Stimulated activated CD4-positive, alpha-beta T cell treated with anti-CD3 and anti-CD28 coated beads, Interleukin-1b, Interleukin-23, amount 100 ng/mL, for 1 hour (primary cell): ENCODE data around the gene AVP.

Source experiments
- DNase-seq, 2 donors: peaks; one replicate each; pipeline ENCODE4 v3.0.0-alpha.2; 2020; ENCODE audit warnings: low read depth in 2 of 2

The AVP gene

GRCh38 chr20:3109350-3110302 lies 25.1 kb upstream of the AVP start:
- no peak for DNase-seq

GRCh38 chr20:3107464-3108025 lies 23.0 kb upstream of the AVP start:
- no peak for DNase-seq

GRCh38 chr20:3106658-3107463 lies 22.3 kb upstream of the AVP start:
- no peak for DNase-seq

- DNase-seq: no peak
These were observed 21.7 kb upstream of the AVP start for GRCh38 chr20:3106185-3106584.

GRCh38 chr20:3105256-3106137 lies 21.0 kb upstream of the AVP start:
- no peak for DNase-seq

- DNase-seq: no peak
These were observed 19.0 kb upstream of the AVP start for GRCh38 chr20:3103369-3104032.

GRCh38 chr20:3102575-3103368 lies 18.2 kb upstream of the AVP start:
- no peak for DNase-seq

- no peak for DNase-seq
These were observed 17.4 kb upstream of the AVP start for GRCh38 chr20:3101737-3102574.

- no peak for DNase-seq
These were observed 16.7 kb upstream of the AVP start for GRCh38 chr20:3101251-3101650.

- no peak for DNase-seq
These were observed 16.0 kb upstream of the AVP start for GRCh38 chr20:3100480-3100879.

GRCh38 chr20:3094848-3095629 lies 10.5 kb upstream of the AVP start:
- DNase-seq: no peak

GRCh38 chr20:3093861-3094361 lies 9.4 kb upstream of the AVP start:
- DNase-seq: no peak

- DNase-seq: no peak
These were observed 8.3 kb upstream of the AVP start for GRCh38 chr20:3092611-3093379.

- DNase-seq: no peak
These were observed 6.0 kb upstream of the AVP start for GRCh38 chr20:3090565-3090964.

- DNase-seq: no peak
These were observed 3.5 kb upstream of the AVP start for GRCh38 chr20:3088031-3088430.

- DNase-seq: no peak
These were observed 1.1 kb upstream of the AVP start for GRCh38 chr20:3085571-3086072.

GRCh38 chr20:3084986-3085360 lies 449 bp upstream of the AVP start:
- DNase-seq: no peak
